Muscle layer of duodenum (tissue), 2 donors: Measurements from ENCODE around the gene APOA1.

ENCODE experiments used
- H3K27ac ChIP-seq: one replicate; pipeline ENCODE4 v1.7.0; 2013; ENCODE audit warnings: mild to moderate bottlenecking, low read length
- H3K27me3 ChIP-seq: one replicate; pipeline ENCODE4 v1.7.0; 2013; ENCODE audit warnings: low read depth, mild to moderate bottlenecking, control low read depth, low read length
- H3K36me3 ChIP-seq, 2 donors: one replicate each; pipeline ENCODE4 v1.7.0; 2013; ENCODE audit warnings: low read length in 2 of 2, control low read depth in 1 of 2, mild to moderate bottlenecking in 1 of 2; ENCODE audit not compliant: insufficient read depth in 2 of 2, control insufficient read depth in 1 of 2
- H3K4me1 ChIP-seq, 2 donors: one replicate each; pipeline ENCODE4 v1.7.0; 2013; ENCODE audit warnings: low read length in 2 of 2, mild to moderate bottlenecking in 2 of 2, control low read depth in 1 of 2, moderate library complexity in 1 of 2; ENCODE audit not compliant: insufficient read depth in 2 of 2, control insufficient read depth in 1 of 2
- H3K4me3 ChIP-seq, 2 donors: one replicate each; pipeline ENCODE4 v1.7.0; 2013; ENCODE audit warnings: low read length in 2 of 2, low read depth in 1 of 2, mild to moderate bottlenecking in 1 of 2
- H3K9me3 ChIP-seq, 2 donors: one replicate each; pipeline ENCODE4 v1.7.0; 2013; ENCODE audit warnings: low read length in 2 of 2, control low read depth in 1 of 2, mild to moderate bottlenecking in 1 of 2; ENCODE audit not compliant: control insufficient read depth in 1 of 2
- donor health status: healthy.

APOA1 gene

DNA sequence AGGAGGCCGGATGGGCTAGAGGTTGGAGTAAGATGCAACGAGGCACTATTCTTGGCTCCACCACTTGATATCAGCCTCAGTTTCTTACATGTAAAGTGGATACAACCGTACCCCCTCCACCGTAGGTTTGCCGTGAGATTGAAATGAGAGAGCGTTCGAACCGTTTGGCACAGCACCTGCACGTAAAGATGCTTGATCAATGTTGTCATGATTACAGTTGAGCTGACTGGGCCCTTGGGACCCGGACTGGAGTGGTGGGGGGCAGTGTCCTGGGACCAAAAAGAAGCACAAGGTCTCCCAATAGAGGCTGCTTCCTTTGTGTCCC lies 4.0 kb downstream of the APOA1 start:
- Histone ChIP-seq H3K36me3 (no peaks in the 10 kb centered on the region), H3K9me3 (no peaks in the 10 kb centered on the region), H3K4me3 (no peak overlapping the region), H3K4me1 (peaks cover 0 to 21% of the 10 kb centered on the region in 2 donors), H3K27me3 (no peaks in the 10 kb centered on the region), H3K27ac (no peak overlapping the region)

DNA sequence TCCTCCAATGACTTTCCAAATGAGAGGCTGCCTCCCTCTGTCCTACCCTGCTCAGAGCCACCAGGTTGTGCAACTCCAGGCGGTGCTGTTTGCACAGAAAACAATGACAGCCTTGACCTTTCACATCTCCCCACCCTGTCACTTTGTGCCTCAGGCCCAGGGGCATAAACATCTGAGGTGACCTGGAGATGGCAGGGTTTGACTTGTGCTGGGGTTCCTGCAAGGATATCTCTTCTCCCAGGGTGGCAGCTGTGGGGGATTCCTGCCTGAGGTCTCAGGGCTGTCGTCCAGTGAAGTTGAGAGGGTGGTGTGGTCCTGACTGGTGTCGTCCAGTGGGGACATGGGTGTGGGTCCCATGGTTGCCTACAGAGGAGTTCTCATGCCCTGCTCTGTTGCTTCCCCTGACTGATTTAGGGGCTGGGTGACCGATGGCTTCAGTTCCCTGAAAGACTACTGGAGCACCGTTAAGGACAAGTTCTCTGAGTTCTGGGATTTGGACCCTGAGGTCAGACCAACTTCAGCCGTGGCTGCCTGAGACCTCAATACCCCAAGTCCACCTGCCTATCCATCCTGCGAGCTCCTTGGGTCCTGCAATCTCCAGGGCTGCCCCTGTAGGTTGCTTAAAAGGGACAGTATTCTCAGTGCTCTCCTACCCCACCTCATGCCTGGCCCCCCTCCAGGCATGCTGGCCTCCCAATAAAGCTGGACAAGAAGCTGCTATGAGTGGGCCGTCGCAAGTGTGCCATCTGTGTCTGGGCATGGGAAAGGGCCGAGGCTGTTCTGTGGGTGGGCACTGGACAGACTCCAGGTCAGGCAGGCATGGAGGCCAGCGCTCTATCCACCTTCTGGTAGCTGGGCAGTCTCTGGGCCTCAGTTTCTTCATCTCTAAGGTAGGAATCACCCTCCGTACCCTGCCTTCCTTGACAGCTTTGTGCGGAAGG lies 4.8 kb downstream of the APOA1 start:
- Histone ChIP-seq H3K4me3 (no peak overlapping the region), H3K36me3 (no peaks in the 10 kb centered on the region), H3K9me3 (no peaks in the 10 kb centered on the region), H3K27ac (no peak overlapping the region), H3K27me3 (no peaks in the 10 kb centered on the region), H3K4me1 (peaks cover 0 to 21% of the 10 kb centered on the region in 2 donors)

DNA sequence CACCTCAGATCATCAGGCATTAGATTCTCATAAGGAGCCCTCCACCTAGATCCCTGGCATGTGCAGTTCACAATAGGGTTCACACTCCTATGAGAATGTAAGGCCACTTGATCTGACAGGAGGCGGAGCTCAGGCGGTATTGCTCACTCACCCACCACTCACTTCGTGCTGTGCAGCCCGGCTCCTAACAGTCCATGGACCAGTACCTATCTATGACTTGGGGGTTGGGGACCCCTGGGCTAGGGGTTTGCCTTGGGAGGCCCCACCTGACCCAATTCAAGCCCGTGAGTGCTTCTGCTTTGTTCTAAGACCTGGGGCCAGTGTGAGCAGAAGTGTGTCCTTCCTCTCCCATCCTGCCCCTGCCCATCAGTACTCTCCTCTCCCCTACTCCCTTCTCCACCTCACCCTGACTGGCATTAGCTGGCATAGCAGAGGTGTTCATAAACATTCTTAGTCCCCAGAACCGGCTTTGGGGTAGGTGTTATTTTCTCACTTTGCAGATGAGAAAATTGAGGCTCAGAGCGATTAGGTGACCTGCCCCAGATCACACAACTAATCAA lies 5.6 kb downstream of the APOA1 start:
- Histone ChIP-seq H3K27me3 (no peaks in the 10 kb centered on the region), H3K36me3 (no peaks in the 10 kb centered on the region)

DNA sequence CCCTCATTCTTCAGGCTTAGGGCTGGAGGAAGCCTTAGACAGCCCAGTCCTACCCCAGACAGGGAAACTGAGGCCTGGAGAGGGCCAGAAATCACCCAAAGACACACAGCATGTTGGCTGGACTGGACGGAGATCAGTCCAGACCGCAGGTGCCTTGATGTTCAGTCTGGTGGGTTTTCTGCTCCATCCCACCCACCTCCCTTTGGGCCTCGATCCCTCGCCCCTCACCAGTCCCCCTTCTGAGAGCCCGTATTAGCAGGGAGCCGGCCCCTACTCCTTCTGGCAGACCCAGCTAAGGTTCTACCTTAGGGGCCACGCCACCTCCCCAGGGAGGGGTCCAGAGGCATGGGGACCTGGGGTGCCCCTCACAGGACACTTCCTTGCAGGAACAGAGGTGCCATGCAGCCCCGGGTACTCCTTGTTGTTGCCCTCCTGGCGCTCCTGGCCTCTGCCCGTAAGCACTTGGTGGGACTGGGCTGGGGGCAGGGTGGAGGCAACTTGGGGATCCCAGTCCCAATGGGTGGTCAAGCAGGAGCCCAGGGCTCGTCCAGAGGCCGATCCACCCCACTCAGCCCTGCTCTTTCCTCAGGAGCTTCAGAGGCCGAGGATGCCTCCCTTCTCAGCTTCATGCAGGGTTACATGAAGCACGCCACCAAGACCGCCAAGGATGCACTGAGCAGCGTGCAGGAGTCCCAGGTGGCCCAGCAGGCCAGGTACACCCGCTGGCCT lies 7.1 kb downstream of the APOA1 start:
- no peaks in the 10 kb centered on the region for H3K9me3 ChIP-seq
- no peaks in the 10 kb centered on the region for H3K36me3 ChIP-seq
- no peaks in the 10 kb centered on the region for H3K27me3 ChIP-seq
- peaks cover 0 to 7% of the 10 kb centered on the region in 2 donors for H3K4me1 ChIP-seq
- no peak overlapping the region for H3K27ac ChIP-seq
- no peak overlapping the region for H3K4me3 ChIP-seq

More for the DNA sequence above, 5.6 kb downstream of the APOA1 start:
- Histone ChIP-seq H3K9me3 (no peaks in the 10 kb centered on the region), H3K4me3 (no peak overlapping the region), H3K4me1 (peaks cover 0 to 21% of the 10 kb centered on the region in 2 donors), H3K27ac (no peak overlapping the region)

DNA sequence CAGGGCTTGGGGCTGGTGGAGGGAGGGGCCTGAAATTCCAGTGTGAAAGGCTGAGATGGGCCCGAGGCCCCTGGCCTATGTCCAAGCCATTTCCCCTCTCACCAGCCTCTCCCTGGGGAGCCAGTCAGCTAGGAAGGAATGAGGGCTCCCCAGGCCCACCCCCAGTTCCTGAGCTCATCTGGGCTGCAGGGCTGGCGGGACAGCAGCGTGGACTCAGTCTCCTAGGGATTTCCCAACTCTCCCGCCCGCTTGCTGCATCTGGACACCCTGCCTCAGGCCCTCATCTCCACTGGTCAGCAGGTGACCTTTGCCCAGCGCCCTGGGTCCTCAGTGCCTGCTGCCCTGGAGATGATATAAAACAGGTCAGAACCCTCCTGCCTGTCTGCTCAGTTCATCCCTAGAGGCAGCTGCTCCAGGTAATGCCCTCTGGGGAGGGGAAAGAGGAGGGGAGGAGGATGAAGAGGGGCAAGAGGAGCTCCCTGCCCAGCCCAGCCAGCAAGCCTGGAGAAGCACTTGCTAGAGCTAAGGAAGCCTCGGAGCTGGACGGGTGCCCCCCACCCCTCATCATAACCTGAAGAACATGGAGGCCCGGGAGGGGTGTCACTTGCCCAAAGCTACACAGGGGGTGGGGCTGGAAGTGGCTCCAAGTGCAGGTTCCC lies 7.8 kb downstream of the APOA1 start, which contains the start of gene APOC3:
APOC3 (plus strand) TSS at position 383 of the 659 bp plus-strand sequence. CDS start 676 bp downstream, outside the sequence.
- no peak within 1 kb of the TSS for H3K4me3 ChIP-seq
- H3K4me1 ChIP-seq = peaks cover 0 to under 1% of the 10 kb centered on the region in 2 donors
- H3K36me3 ChIP-seq = no peaks in the 10 kb centered on the region
- H3K9me3 ChIP-seq = no peaks in the 10 kb centered on the region
- H3K27ac ChIP-seq = no peak within 1 kb of the TSS
- no peaks in the 10 kb centered on the region for H3K27me3 ChIP-seq

DNA sequence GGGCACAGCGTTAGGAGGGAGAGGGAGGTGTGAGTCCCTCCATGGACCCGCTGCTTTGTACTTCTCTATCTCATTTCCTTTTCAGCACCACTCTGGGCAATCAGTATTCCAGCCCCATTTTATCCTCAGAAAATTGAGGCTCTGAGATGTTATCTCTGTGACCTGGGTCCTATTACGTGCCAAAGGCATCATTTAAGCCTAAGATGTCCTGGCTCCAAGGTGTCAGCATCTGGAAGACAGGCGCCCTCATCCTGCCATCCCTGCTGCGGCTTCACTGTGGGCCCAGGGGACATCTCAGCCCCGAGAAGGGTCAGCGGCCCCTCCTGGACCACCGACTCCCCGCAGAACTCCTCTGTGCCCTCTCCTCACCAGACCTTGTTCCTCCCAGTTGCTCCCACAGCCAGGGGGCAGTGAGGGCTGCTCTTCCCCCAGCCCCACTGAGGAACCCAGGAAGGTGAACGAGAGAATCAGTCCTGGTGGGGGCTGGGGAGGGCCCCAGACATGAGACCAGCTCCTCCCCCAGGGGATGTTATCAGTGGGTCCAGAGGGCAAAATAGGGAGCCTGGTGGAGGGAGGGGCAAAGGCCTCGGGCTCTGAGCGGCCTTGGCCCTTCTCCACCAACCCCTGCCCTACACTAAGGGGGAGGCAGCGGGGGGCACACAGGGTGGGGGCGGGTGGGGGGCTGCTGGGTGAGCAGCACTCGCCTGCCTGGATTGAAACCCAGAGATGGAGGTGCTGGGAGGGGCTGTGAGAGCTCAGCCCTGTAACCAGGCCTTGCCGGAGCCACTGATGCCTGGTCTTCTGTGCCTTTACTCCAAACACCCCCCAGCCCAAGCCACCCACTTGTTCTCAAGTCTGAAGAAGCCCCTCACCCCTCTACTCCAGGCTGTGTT lies 8.5 kb downstream of the APOA1 start:
- Histone ChIP-seq H3K9me3 (no peaks in the 10 kb centered on the region), H3K4me3 (no peak overlapping the region), H3K27ac (no peak overlapping the region), H3K4me1 (no peaks in the 10 kb centered on the region), H3K27me3 (no peaks in the 10 kb centered on the region), H3K36me3 (no peaks in the 10 kb centered on the region)

DNA sequence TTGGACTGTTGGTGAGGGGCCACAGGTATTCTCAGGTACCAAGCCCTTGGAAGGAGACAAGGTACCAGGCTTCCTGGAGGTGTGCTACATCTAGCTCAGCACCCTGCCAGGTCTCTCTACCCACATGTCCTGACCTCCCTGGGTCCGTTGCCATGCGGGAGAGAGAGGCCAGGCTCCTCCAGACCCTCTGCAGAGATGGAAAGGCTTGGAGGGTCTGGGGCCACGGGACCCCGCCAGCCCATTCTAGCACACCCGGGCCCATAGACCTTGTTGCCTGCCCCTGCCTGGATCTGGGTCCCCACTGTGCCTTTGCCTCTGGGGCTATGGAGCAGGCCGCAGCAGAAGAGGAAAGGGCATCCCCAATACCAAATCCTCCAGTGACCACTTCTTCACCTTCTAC lies 10.0 kb downstream of the APOA1 start:
- H3K27me3 ChIP-seq = no peaks in the 10 kb centered on the region
- no peak overlapping the region for H3K4me3 ChIP-seq
- no peaks in the 10 kb centered on the region for H3K9me3 ChIP-seq
- H3K36me3 ChIP-seq = no peaks in the 10 kb centered on the region
- H3K27ac ChIP-seq = no peak overlapping the region
- no peaks in the 10 kb centered on the region for H3K4me1 ChIP-seq

DNA sequence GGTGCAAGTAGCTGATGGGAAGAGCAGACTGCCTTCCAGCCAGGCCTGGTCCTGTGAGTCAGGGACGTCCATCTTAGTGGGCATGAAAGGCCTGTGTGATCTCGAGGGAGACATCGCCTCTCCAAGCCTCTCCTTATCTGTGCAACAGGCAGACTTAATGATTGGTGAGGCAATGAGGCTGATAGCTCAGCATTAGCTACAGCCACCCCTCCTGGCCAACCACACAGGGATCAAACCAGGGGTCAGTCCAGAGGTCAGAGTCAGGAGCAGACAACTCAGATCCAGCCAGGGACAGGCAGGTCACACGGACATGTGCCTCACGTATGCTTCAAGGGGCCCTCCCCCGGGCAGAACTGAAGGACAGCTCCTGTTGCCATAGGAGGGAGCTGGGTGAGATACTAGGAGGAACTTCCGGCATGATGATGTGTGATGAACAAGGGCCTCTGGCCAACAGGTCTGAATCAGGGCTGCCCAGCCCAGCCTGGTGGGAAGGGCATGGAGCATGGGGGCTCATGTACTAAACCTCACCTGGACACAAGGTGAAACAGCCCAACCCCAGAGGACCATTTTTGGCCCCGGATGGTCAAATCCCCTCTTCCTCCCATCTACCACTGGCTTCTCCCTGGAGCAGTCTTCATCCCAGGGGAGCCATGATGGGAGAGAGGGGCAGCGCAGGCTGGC lies 10.5 kb downstream of the APOA1 start:
- Histone ChIP-seq H3K4me3 (no peak overlapping the region), H3K9me3 (no peaks in the 10 kb centered on the region)

DNA sequence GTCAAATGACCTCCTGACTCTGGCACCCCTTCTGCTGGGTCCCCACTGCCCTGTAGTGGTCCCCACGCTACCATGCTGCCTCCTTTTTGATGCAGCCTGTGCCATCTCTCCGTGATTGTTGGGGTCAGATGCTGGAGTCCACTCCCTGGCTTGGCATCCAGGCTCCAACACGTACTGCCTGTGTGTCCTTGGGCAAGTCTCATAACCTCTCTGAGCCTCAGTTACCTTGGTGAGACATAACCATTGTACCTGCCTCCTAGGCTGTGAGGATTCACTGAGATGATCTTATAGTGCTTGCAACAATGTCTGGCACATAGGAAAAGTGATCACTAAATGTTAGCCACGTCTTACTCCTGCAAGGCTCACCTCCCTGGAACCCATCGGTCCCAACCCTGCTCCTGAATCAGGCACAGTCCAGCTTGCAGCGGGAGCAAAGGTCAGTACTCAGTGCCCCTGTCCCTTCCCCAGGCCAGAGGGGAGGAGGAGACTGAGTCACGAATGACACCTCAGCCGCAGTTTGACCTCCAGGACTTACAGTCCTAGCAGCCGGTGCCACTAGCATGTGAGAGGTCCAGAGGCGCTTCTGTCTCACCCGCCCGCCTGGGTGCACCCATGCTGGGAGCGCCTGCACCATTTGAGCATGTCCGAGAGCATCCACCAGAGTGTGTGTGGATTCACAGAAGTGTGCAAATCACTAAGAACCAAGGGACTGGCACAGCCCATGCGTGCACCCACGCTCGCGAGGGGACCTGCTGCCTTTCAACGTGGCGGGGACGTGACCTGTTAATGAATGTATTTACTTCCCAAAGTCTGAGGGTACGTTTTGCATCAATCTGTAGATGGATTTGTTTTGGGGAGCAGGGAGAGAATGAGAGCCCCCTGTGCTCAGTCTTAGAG lies 11.3 kb downstream of the APOA1 start:
- H3K9me3 ChIP-seq = no peaks in the 10 kb centered on the region
- H3K27ac ChIP-seq = no peak overlapping the region
- H3K27me3 ChIP-seq = no peaks in the 10 kb centered on the region
- H3K4me1 ChIP-seq = no peaks in the 10 kb centered on the region
- H3K4me3 ChIP-seq = no peak overlapping the region
- H3K36me3 ChIP-seq = no peaks in the 10 kb centered on the region

More for the DNA sequence above, 10.5 kb downstream of the APOA1 start:
- Histone ChIP-seq H3K4me1 (no peaks in the 10 kb centered on the region), H3K27me3 (no peaks in the 10 kb centered on the region), H3K27ac (no peak overlapping the region), H3K36me3 (no peaks in the 10 kb centered on the region)
